Effector memory CD8-positive, alpha-beta T cell (primary cell): ENCODE results near the gene SYCE1L.
"Not testable (repeated sequence)": the region's sequence is repeated elsewhere in the genome, so short reads cannot be mapped to it uniquely, and the experiment has no call there.

ENCODE experiments used
- ATAC-seq: fragments of 150-1000 bp; cut with Tn5 transposase; replicated peaks from 2 replicates; pipeline ENCODE4 v1.10.0; 2021; ENCODE audit warnings: mild to moderate bottlenecking, moderate library complexity
- DNase-seq, 3 experiments: peaks; one replicate each; pipeline ENCODE4 v3.0.0; 2021
- H3K27ac Mint-ChIP-seq, 2 donors: one replicate each; pipeline ENCODE4 v1.8.0; 2022; ENCODE audit warnings: mild to moderate bottlenecking in 2 of 2, mixed read lengths in 2 of 2, moderate library complexity in 2 of 2
- H3K27me3 Mint-ChIP-seq, 2 donors: one replicate each; pipeline ENCODE4 v1.8.0; 2022; ENCODE audit warnings: mixed read lengths in 2 of 2
- H3K36me3 Mint-ChIP-seq: one replicate; pipeline ENCODE4 v1.8.0; 2022; ENCODE audit warnings: mild to moderate bottlenecking, moderate library complexity, mixed read lengths; ENCODE audit not compliant: insufficient read depth
- H3K4me1 Mint-ChIP-seq, 2 donors: one replicate each; pipeline ENCODE4 v1.8.0; 2022; ENCODE audit warnings: low read depth in 2 of 2, mixed read lengths in 2 of 2
- H3K4me3 Mint-ChIP-seq, 2 donors: one replicate each; pipeline ENCODE4 v1.8.0; 2022; ENCODE audit warnings: mild to moderate bottlenecking in 2 of 2, mixed read lengths in 2 of 2, moderate library complexity in 2 of 2
- H3K9me3 Mint-ChIP-seq, 2 donors: one replicate each; pipeline ENCODE4 v1.8.0; 2022; ENCODE audit warnings: mixed read lengths in 2 of 2

The SYCE1L gene

GRCh38 chr16:77238593-77238992 is 39.4 kb downstream of the SYCE1L start:
- no peak overlapping the region for H3K27ac Mint-ChIP-seq
- H3K4me3 Mint-ChIP-seq = no peak overlapping the region
- H3K4me1 Mint-ChIP-seq = peaks cover 5 to 6% of the 10 kb centered on the region in 2 donors
- no peaks in the 10 kb centered on the region for H3K36me3 Mint-ChIP-seq
- no peaks in the 10 kb centered on the region for H3K9me3 Mint-ChIP-seq
- H3K27me3 Mint-ChIP-seq = peaks cover 25 to 43% of the 10 kb centered on the region in 2 donors
- ATAC-seq = no peak
- no peak for DNase-seq

- H3K4me3 Mint-ChIP-seq, H3K27ac Mint-ChIP-seq: not testable (repeated sequence)
- H3K27me3 Mint-ChIP-seq = peaks cover 14 to 24% of the 10 kb centered on the region in 2 donors
These were observed 43.3 kb downstream of the SYCE1L start for GRCh38 chr16:77242471-77242870.

GRCh38 chr16:77246150-77246549 is 46.9 kb downstream of the SYCE1L start:
- no peaks in the 10 kb centered on the region for H3K9me3 Mint-ChIP-seq
- no peak overlapping the region for H3K27ac Mint-ChIP-seq
- peaks cover 6 to 15% of the 10 kb centered on the region in 2 donors for H3K27me3 Mint-ChIP-seq
- no peak overlapping the region for H3K4me3 Mint-ChIP-seq
- no peak for ATAC-seq
- no peak for DNase-seq
- no peaks in the 10 kb centered on the region for H3K36me3 Mint-ChIP-seq
- no peaks in the 10 kb centered on the region for H3K4me1 Mint-ChIP-seq

More at GRCh38 chr16:77242471-77242870, 43.3 kb downstream of the SYCE1L start:
- ATAC-seq, DNase-seq, H3K4me1 Mint-ChIP-seq, H3K9me3 Mint-ChIP-seq, H3K36me3 Mint-ChIP-seq: not testable (repeated sequence)

GRCh38 chr16:77250400-77250799 is 51.2 kb downstream of the SYCE1L start:
- Mint-ChIP-seq H3K4me1 (no peaks in the 10 kb centered on the region), H3K9me3 (no peaks in the 10 kb centered on the region), H3K27ac (no peak overlapping the region), H3K4me3 (no peak overlapping the region), H3K27me3 (peaks cover 4 to 19% of the 10 kb centered on the region in 2 donors), H3K36me3 (no peaks in the 10 kb centered on the region)
- ATAC-seq (no peak), DNase-seq (no peak)
